GM19035 (cell line): ENCODE results near the gene SCNN1G.

ENCODE experiments used
- ATAC-seq: cut with Tn5 transposase; IDR thresholded peaks from one replicate; pipeline ENCODE4 v1.9.1; 2021; ENCODE audit not compliant: unreplicated experiment

SCNN1G gene

GRCh38 chr16:23149993-23150364, 32.6 kb upstream of the SCNN1G start:
- ATAC-seq: no peak

GRCh38 chr16:23152386-23153178, 30.0 kb upstream of the SCNN1G start:
- ATAC-seq: no peak

GRCh38 chr16:23155445-23156049, 27.0 kb upstream of the SCNN1G start:
- ATAC-seq: no peak

GRCh38 chr16:23156110-23156509, 26.4 kb upstream of the SCNN1G start:
- ATAC-seq: no peak

- ATAC-seq: no peak
Measured at GRCh38 chr16:23156946-23157460, 25.5 kb upstream of the SCNN1G start.

- no peak for ATAC-seq
Measured at GRCh38 chr16:23158114-23158513, 24.4 kb upstream of the SCNN1G start.

- no peak for ATAC-seq
Measured at GRCh38 chr16:23160082-23160481, 22.5 kb upstream of the SCNN1G start.

GRCh38 chr16:23160574-23160973, 22.0 kb upstream of the SCNN1G start:
- no peak for ATAC-seq

- no peak for ATAC-seq
Measured at GRCh38 chr16:23163921-23164320, 18.6 kb upstream of the SCNN1G start.

- no peak for ATAC-seq
Measured at GRCh38 chr16:23164736-23165135, 17.8 kb upstream of the SCNN1G start.

GRCh38 chr16:23172583-23172982, 10.0 kb upstream of the SCNN1G start:
- no peak for ATAC-seq

GRCh38 chr16:23172994-23173393, 9.6 kb upstream of the SCNN1G start:
- ATAC-seq: no peak

- ATAC-seq: no peak
Measured at GRCh38 chr16:23174622-23175021, 7.9 kb upstream of the SCNN1G start.

GRCh38 chr16:23175651-23176050, 6.9 kb upstream of the SCNN1G start:
- ATAC-seq: no peak

- ATAC-seq: no peak
Measured at GRCh38 chr16:23181506-23181905, 1.0 kb upstream of the SCNN1G start.

GRCh38 chr16:23182206-23182678, 303 bp upstream of the SCNN1G start:
- peak; percentile 89 for ATAC-seq

- ATAC-seq: no peak
Measured at GRCh38 chr16:23183543-23183862, 958 bp downstream of the SCNN1G start.

GRCh38 chr16:23185656-23186055, 3.1 kb downstream of the SCNN1G start:
- no peak for ATAC-seq

- no peak for ATAC-seq
Measured at GRCh38 chr16:23186171-23186570, 3.6 kb downstream of the SCNN1G start.

GRCh38 chr16:23187341-23187740, 4.8 kb downstream of the SCNN1G start:
- ATAC-seq: no peak

- no peak for ATAC-seq
Measured at GRCh38 chr16:23188911-23189310, 6.4 kb downstream of the SCNN1G start.

GRCh38 chr16:23194497-23195221, 12.1 kb downstream of the SCNN1G start:
- no peak for ATAC-seq
